Measurements from ENCODE around the gene PEDS1.
A peak's percentile ranks its signal among the peaks of the same experiment; 100 is the strongest.
"Not testable (repeated sequence)": the region's sequence is repeated elsewhere in the genome, so short reads cannot be mapped to it uniquely, and the experiment has no call there.

The PEDS1 gene

DNA sequence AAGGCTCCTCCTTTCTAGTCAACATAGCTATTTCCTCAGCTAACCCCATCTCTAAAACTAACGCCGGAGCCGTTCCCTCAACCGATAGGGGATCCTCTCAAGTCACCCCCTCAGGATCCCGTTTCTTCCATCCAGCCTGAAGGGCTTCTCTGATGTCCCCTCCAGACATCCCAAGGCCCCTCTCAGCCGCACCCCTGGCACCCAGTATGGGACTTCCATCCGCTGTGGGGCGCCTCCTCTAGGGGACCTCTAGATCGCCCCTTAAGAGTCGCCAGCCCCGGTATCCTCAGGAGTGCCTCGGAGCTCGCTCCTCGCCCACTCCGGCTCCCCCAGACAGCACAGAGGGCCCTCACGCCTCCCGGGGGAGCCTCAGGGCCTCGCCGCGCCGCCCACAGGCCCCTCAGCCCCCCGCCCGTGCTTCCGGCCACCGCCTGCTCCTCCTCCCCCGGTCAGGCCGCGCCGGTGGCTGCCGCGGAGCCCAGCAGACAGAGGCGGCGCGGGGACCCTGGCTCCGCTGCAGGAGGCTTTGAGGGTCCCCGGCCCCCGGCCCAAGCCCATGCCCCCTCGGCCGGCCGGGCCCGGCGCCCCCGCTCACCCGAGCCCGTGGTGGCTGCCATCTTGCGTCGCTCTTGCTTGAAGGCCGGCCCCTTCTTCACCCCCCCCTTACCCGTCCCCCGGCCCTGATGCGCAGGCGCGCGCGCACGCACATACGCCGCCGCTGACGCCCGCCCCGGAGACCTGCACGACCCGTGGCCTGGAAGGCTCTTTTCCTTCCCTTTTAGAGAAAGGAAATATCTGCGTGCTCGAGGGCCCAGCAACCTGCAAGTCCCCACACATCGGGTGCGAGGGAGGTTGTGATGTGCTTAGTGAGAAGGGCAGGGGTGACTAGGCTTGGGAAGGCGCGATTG is 40.8 kb downstream of the PEDS1 start, which contains the start of gene UBE2V1:
TSS of gene UBE2V1 (minus strand) at position 639 of the 908 bp plus-strand sequence. CDS start at position 617, 22 bp downstream.
- peak; percentile 89 for DNase-seq

DNA sequence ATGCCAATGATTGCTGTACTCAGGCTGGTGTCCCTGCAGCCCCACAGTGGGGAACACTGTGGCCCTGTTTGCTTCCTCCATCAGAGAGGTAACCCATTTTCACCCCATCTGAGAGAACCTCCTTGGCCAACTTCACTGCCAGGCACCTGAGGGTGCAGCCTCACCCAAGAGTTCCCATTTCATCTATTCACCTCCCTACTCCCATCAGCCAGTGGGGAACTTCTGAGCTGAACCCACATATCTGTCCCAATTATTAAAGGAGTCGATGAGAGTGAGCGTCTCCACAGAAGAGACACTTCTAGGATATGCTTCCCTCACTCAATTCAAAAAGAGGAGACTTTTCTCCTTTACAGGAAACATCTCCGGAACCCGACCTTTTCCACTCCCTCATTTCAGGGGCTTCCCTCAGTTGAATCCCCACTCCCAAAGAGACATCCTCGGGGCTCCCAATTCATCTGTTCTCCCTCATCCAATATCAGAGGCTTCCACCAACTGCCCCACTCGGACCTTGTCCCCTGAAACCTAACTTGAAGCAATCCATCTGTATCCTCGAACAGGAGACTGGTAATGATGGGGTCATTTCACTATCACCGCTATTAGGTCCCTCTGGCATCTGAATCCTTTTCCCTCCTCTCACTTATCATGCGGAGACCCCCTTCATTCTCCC is 41.6 kb downstream of the PEDS1 start:
- no peak for DNase-seq

- peak; percentile 68 for DNase-seq
Observed at GRCh38 chr20:50111120-50111828, 42.2 kb downstream of the PEDS1 start.

DNA sequence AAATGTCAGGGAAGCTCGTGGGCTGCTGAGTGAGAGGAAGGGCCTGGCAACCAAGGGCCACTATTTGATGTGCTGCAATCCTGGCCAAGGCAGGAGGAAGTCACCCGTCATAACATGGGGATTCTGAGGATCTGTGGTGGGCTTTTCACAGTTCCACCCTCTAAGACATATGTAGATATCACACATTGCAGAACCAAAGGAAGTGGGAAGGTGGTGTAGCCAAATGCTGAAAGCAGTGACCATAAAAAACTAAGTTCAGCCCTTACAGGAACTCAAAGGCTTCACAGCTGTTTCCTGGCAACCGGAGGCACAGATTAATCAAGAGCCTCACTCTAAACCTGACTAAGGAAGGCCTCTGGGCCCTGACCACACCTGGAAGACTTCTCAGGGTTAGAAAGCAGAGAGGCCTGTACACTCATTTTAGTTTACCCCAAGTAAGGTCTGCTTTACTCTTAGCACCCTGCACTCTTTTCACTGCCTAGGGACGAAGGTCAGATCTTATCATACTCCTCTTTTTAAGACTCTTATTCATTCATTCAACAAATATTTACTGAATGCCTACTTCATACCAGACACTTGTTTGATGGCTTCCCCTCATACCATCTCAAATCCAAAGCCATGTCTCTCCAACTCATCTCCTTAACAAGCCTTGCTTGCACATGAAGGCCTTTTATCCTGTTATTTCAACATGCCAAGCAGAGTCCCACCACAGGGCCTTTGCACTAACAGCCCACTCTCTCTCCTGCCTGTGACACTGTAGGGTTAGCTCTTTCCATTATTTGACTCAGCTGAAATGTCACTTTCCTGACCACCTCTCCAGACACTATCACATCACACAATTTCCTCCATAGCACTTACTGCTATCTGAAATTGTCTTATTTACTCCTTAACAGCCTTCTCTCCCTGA is 43.1 kb downstream of the PEDS1 start:
- peak; percentile 44 for DNase-seq

GRCh38 chr20:50108556-50109235 is 44.8 kb downstream of the PEDS1 start:
- DNase-seq: no peak

- no peak for DNase-seq
Observed at GRCh38 chr20:50107796-50108331, 45.7 kb downstream of the PEDS1 start.

DNA sequence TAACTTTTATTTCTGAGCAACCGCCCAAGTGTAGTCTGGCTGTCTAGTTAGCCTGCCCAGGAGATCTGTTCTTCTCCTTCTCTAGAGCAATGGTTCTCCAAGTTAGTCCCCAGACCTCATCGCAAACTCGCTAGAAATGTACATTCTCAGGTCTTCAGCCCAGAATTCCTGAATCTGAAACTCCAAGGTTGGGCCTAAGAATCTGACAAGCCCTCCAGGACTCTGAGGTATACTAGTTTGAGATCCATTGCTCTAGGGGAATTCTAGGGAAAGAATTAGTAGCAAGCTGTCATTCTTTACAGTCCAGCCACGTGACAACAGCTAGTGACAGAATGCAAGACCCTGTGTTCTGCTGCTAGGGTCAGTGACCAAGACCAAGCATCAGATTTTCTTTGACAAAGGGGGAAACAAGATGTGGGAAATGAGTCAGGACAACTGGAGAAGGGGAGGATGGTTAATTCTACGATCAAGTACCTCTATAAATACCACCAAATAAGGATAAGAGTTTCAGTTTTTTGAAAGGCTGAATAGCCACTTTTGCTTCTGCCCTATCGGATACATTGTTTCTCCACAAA is 46.4 kb downstream of the PEDS1 start:
- no peak for DNase-seq

GRCh38 chr20:50106669-50107068 is 46.9 kb downstream of the PEDS1 start:
- not testable (repeated sequence) for DNase-seq
